Loucy (cell line): ENCODE data around the gene ATOH8.

Experiments used
- EZH2phosphoT487 ChIP-seq: fragments of 200-600 bp; IDR thresholded peaks from 2 replicates; pipeline ENCODE4 v1.6.1; 2018; ENCODE audit warnings: antibody characterized with exemption, mild to moderate bottlenecking, moderate library complexity, borderline replicate concordance
- TF ChIP-seq, protein P1 (sequence below): fragments of 200-600 bp; sonication (generic); conservative IDR thresholded peaks from 2 replicates; pipeline ENCODE4 v1.5.1; 2014; ENCODE audit warnings: mild to moderate bottlenecking, antibody characterized with exemption, low read length

DNA sequence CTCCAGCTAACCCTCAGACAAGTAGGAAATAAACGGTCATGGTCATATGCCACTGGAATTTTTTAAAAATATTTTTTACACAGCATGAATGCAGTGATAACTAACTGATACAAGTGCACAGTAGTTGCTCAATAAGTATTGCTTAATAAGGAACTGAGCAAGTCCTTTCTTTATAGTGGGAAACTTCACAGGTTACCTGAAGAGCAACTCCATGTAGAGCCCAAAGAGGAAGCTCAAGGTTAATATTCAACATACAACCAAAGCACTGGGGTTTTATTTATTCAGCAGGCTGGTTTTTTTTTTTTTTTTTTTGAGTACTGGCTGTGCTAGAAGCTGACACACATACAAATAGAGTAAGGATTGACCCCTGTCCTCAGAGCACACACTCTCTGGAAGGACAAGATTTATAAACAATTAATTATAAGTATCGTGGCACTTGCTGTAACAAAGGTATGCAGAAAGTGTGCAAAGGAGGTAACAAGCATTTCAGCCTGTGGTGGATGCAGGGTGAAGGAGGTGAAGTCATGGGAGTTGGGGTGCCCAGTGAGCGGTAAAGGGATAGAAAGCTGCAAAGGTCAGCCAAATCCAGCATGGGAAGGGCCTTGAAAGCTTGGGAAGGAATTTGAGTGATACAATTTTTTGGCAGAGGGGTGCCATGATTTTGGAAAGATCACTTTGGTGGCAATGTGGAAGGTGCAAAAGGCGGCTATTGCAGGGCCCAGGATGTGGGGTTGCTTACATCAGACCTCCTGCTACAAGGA is 52.7 kb downstream of the ATOH8 start:
- TF ChIP-seq, protein P1, sequence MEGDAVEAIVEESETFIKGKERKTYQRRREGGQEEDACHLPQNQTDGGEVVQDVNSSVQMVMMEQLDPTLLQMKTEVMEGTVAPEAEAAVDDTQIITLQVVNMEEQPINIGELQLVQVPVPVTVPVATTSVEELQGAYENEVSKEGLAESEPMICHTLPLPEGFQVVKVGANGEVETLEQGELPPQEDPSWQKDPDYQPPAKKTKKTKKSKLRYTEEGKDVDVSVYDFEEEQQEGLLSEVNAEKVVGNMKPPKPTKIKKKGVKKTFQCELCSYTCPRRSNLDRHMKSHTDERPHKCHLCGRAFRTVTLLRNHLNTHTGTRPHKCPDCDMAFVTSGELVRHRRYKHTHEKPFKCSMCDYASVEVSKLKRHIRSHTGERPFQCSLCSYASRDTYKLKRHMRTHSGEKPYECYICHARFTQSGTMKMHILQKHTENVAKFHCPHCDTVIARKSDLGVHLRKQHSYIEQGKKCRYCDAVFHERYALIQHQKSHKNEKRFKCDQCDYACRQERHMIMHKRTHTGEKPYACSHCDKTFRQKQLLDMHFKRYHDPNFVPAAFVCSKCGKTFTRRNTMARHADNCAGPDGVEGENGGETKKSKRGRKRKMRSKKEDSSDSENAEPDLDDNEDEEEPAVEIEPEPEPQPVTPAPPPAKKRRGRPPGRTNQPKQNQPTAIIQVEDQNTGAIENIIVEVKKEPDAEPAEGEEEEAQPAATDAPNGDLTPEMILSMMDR, result no peak
- no peak for TF ChIP-seq EZH2phosphoT487
